K562 (cell line): ENCODE measurements around the gene ATP2A2. TPM values are rescaled to one million over a fixed set of nuclear protein-coding genes. Genes with fewer than 3 reads are reported as not detected.

Source experiments
- ARID1B ChIP-seq: fragments of 450-650 bp; IDR thresholded peaks from 2 replicates; pipeline ENCODE4 v1.6.1; 2016; ENCODE audit warnings: antibody characterized with exemption, mild to moderate bottlenecking, inconsistent platforms
- CBFA2T3 ChIP-seq: fragments of 450-650 bp; IDR thresholded peaks from 2 replicates; pipeline ENCODE4 v1.6.1; 2017
- CLOCK ChIP-seq: fragments of 250-450 bp; sonication (Bioruptor Pico); IDR thresholded peaks from 2 replicates; pipeline ENCODE4 v1.4.0; 2020; ENCODE audit warnings: mild to moderate bottlenecking, moderate library complexity, borderline replicate concordance
- CTBP1 ChIP-seq: fragments of 450-650 bp; IDR thresholded peaks from 2 replicates; pipeline ENCODE4 v1.6.1; 2016; ENCODE audit warnings: borderline replicate concordance
- DACH1 ChIP-seq: fragments of 450-650 bp; IDR thresholded peaks from 2 replicates; pipeline ENCODE4 v1.6.1; 2018; ENCODE audit not compliant: partially characterized antibody
- FOSL1 ChIP-seq: fragments of 200-800 bp; sonication (Bioruptor generic); conservative IDR thresholded peaks from 2 replicates; pipeline ENCODE4 v1.6.1; 2016; ENCODE audit warnings: missing genetic modification characterization, missing compliant biosample characterization
- FOXK2 ChIP-seq, 2 experiments: fragments of 450-650 bp; IDR thresholded peaks in 1 of 2; conservative IDR thresholded peaks in 1 of 2; 2 replicates each; pipeline ENCODE4 v1.6.1; 2016; ENCODE audit warnings: low read depth in 2 of 2, mild to moderate bottlenecking in 1 of 2
- MCM3 ChIP-seq: fragments of 450-650 bp; IDR thresholded peaks from 2 replicates; pipeline ENCODE4 v1.6.1; 2016
- MTA2 ChIP-seq: fragments of 450-650 bp; IDR thresholded peaks from 2 replicates; pipeline ENCODE4 v1.6.1; 2016; ENCODE audit warnings: low read depth
- NBN ChIP-seq: fragments of 450-650 bp; IDR thresholded peaks from 2 replicates; pipeline ENCODE4 v1.6.1; 2016; ENCODE audit warnings: low read depth, mild to moderate bottlenecking
- NCOR1 ChIP-seq: fragments of 450-650 bp; IDR thresholded peaks from 2 replicates; pipeline ENCODE4 v1.6.1; 2016; ENCODE audit warnings: mild to moderate bottlenecking, moderate library complexity
- NEUROD1 ChIP-seq: fragments of 150-350 bp; IDR thresholded peaks from 2 replicates; pipeline ENCODE4 v1.6.1; 2014; ENCODE audit warnings: borderline replicate concordance, low read length, low read depth; ENCODE audit not compliant: partially characterized antibody
- PKNOX1 ChIP-seq: fragments of 450-650 bp; IDR thresholded peaks from 2 replicates; pipeline ENCODE4 v1.6.1; 2016
- SMARCA4 ChIP-seq: fragments of 450-650 bp; IDR thresholded peaks from 2 replicates; pipeline ENCODE4 v1.6.1; 2016
- SOX6 ChIP-seq: fragments of 450-650 bp; IDR thresholded peaks from 2 replicates; pipeline ENCODE4 v1.6.1; 2014; ENCODE audit warnings: mild to moderate bottlenecking
- STAT5A ChIP-seq: IDR thresholded peaks from 2 replicates; pipeline ENCODE4 v1.6.1; 2012; ENCODE audit warnings: low read length, inconsistent platforms, borderline replicate concordance
- TAL1 ChIP-seq: fragments of 450-650 bp; IDR thresholded peaks from 2 replicates; pipeline ENCODE4 v1.6.1; 2016; ENCODE audit warnings: mild to moderate bottlenecking
- TARDBP ChIP-seq: fragments of 450-650 bp; IDR thresholded peaks from 2 replicates; pipeline ENCODE4 v1.6.1; 2016
- TCF3 ChIP-seq: sonication (generic); formaldehyde crosslinking; IDR thresholded peaks from 2 replicates; pipeline ENCODE4 v1.4.0; 2020; ENCODE audit warnings: mild to moderate bottlenecking, missing genetic modification reagents
- TRIM28 ChIP-seq: fragments of 450-650 bp; IDR thresholded peaks from 2 replicates; pipeline ENCODE4 v1.6.1; 2017
- XRCC5 ChIP-seq: fragments of 200-400 bp; formaldehyde crosslinking; IDR thresholded peaks from 2 replicates; pipeline ENCODE4 v1.6.1; 2017; ENCODE audit warnings: low read depth, mild to moderate bottlenecking, low read length
- ZBTB33 ChIP-seq: sonication (generic); formaldehyde crosslinking; IDR thresholded peaks from 2 replicates; pipeline ENCODE4 v1.8.1; 2023; ENCODE audit warnings: mild to moderate bottlenecking, missing genetic modification reagents
- ZEB2 ChIP-seq: fragments of 450-650 bp; IDR thresholded peaks from 2 replicates; pipeline ENCODE4 v1.6.1; 2016
- ZNF384 ChIP-seq: IDR thresholded peaks from 2 replicates; pipeline ENCODE4 v1.6.1; 2012; ENCODE audit warnings: low read depth, low read length, improper control_type of control experiment
- ZNF655 ChIP-seq: fragments of 250-450 bp; sonication (Bioruptor Pico); IDR thresholded peaks from 2 replicates; pipeline ENCODE4 v1.5.0; 2021
- polyA plus RNA-seq, 8 experiments: library from polyadenylated mRNA; depleted of rRNA in 4 of 8; stranded (reverse) in 5 of 8; unstranded in 3 of 8; fragments of >200 nt; fragmentation: Nextera tagmentation in 2 of 8; fragmentation: Illumina TruSeq in 1 of 8; extraction: Ambion mirVana in 2 of 8; extraction: Trizol in 1 of 8; gene quantifications; 2 replicates each; pipeline versions ENCODE4 v1.2.1 to v1.2.3, GENCODE V29; 2011 to 2014; ENCODE audit warnings: inconsistent platforms in 1 of 8, missing spikeins in 1 of 8
- total RNA-seq, 7 experiments: library from RNA; depleted of rRNA in 6 of 7; stranded (reverse); fragments of >200 nt in 6 of 7; fragmentation: Illumina TruSeq in 2 of 7; extraction: Trizol in 2 of 7; gene quantifications; 2 replicates each; pipeline versions ENCODE4 v1.2.1 to v1.2.3, GENCODE V29; 2011 to 2021; ENCODE audit warnings: low replicate concordance in 1 of 7

Gene ATP2A2
- total and polyA plus RNA-seq, 9 of the 15 experiments (the other 6 are each of a cell fraction or from before 2014, with no cell fraction given): 5.2 to 205 (median 51.6) TPM

GRCh38 chr12:110270125-110270962 lies 10.7 kb upstream of the ATP2A2 start (continued):
- peak; percentile 9; the same call in 1 of the 2 replicates for TF ChIP-seq FOSL1
- TF ChIP-seq DACH1: no peak
- TF ChIP-seq FOXK2 (conservative IDR thresholded peaks at IDR 0.05 in 1 of 2, IDR thresholded peaks at IDR 0.05 in 1 of 2; ENCODE audit: low read depth in 2 of 2): peak; percentile 23 to 56; a peak in 1 of 4 replicates
- peak; percentile 51 for TF ChIP-seq CTBP1
- no peak for TF ChIP-seq TRIM28
- TF ChIP-seq CBFA2T3: peak; percentile 75
- peak; percentile 37 for TF ChIP-seq NEUROD1
- peak; percentile 80 for TF ChIP-seq STAT5A
- TF ChIP-seq MTA2: 0 out of 2 replicates have a peak, but pooled peaks have one; percentile 37
- 0 out of 2 replicates have a peak, but pooled peaks have one; percentile 26 for TF ChIP-seq NBN
- TF ChIP-seq TCF3 (CRISPR knock-in tag): peak; percentile 87
- peak; percentile 51; the same call in 1 of the 2 replicates for TF ChIP-seq ZEB2
- no peak for TF ChIP-seq CLOCK (CRISPR knock-in tag)
- TF ChIP-seq TARDBP: no peak
- peak; percentile 71 for TF ChIP-seq TAL1
- peak; percentile 25; the same call in 1 of the 2 replicates for TF ChIP-seq ZNF384
- no peak for TF ChIP-seq ZBTB33
- peak; percentile 14; the same call in 1 of the 2 replicates for TF ChIP-seq PKNOX1
- no peak for TF ChIP-seq ZNF655 (CRISPR knock-in tag)
- TF ChIP-seq XRCC5: no peak
- no peak for TF ChIP-seq MCM3
- TF ChIP-seq ARID1B: peak; percentile 91
- peak; percentile 58; the same call in 1 of the 2 replicates for TF ChIP-seq NCOR1
- TF ChIP-seq SMARCA4: peak; percentile 44; the same call in 1 of the 2 replicates
- peak; percentile 98 for TF ChIP-seq SOX6
